Measurements from ENCODE around the gene ZNF708.
"Not testable (repeated sequence)": the region's sequence is repeated elsewhere in the genome, so short reads cannot be mapped to it uniquely, and the experiment has no call there.

Gene ZNF708

DNA sequence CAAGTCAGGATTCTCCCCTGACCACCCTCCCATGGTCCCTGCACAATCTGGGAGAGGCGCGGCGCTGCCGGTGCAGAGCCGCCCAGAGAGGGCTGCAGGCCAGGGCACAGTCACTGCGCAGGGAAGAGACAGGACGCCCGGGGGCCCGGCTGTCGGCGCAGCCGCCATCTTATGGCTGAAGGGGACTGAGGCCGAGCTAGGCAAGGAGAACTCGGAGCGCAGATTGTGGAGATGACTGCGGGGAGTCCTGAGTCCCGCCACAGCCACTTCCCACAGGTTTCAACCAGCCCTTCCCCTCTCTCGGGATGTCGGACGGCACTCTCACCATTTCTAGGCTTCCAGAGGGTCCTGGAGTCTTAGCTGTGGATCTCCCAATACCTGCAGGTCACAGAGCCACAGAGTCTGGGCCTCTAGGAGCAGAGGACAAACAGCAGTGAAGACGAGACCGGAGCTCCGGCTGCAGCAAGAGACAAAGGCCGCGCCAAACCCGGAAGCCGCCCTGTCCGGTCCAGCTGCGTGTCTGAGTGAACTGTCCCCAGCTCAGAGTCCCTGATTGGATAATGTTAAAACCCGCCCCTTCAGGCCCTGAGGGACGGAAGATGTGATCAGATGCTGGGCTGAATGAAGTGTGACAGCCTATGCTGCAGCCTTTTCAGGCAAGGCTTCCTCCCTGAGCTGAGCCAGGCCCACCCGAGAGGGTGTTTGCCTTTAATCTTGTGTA, at the start of gene ZNF708:
Gene ZNF708, minus strand, starts transcription at position 526 of the 721 bp plus-strand sequence. Its CDS starts 198 bp downstream, at position 328.
- DNase-seq: peak; percentile 93

DNA sequence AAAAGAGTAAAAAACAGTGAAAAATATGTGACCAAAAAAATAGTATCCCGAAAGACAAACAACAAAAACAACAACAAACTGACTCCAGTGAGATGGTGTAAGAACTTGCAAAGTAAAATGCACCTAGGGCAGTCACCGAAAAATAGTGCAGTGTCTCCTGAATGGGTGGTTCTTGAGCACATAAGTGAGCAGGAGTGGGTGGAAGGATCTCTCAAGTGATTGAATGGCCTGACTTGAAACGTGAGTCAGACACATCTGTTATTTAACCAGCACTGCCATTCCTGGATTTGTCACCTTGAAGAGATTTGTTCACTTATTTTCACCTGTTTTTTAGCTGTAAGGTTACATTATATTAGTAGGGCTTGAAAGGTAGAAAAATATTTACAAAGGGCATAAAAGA, 33.1 kb upstream of the ZNF708 start:
- DNase-seq: no peak

DNA sequence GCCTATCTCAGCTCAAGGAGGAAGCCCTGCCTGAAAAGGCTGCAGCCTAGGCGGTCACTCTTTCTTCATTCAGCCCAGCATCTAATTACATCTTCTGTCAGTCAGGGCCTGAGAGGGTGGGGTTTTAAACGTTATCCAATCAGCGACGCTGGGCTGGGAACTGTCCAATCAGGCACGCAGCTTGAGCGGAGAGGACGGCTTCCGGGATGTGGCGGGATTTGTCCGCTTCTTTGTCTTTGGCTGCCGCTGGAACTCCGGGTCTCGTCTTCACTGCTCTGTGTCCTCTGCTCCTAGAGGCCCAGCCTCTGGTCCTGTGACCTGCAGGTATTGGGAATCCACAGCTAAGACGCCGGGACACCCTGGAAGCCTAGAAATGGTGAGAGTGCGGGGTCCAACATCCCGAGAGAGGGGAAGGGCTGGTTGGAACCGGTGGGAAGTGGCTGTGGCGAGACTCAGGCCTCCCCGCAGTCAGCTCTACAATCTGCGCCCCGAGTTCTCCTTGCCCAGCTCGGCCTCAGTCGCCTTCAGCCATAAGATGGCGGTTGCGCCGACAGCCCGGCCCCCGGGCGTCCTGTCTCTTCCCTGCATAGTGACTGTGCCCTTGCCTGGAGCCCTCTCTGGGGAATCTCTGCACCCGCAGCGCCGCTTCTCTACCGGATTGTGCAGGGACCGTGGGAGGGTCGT, 29.7 kb upstream of the ZNF708 start, which contains the start of gene ZNF738:
Gene ZNF738, plus strand, starts transcription at position 233 of the 684 bp plus-strand sequence. Its CDS starts 141 bp downstream, at position 374.
- DNase-seq: peak; percentile 93

DNA sequence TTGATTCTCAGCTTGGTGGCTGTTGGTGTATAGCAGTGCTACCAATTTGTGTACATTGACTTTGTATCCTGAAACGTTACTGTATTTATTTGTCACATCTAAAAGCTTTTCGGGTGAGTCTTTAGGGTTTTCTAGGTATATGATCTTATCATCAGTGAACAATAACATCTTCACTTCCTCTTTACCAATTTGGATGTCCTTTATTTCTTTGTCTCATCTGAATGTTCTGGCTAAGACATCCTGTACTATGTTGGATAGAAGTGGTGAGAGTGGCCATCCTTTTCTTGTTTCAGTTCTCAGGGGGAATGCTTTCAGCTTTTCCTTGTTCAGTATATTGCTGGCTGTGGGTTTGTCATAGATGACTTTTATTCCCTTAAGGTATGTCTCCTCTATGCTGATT, 23.6 kb upstream of the ZNF708 start:
- no peak for DNase-seq

DNA sequence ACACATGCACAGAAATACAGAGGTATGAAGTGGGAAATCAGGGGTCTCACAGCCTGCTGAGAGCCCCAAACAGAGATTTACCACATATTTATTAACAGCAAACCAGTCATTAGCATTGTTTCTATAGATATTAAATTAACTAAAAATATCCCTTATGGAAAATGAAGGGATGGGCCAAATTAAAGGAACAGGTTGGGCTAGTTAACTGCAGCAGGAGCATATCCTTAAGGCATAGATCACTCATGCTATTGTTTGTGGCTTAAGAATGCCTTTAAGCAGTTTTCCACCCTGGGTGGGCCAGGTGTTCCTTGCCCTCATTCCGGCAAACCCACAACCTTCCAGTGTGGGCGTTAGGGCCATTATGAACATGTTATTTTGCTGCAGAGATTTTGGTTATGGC, 15.6 kb upstream of the ZNF708 start:
- not testable (repeated sequence) for DNase-seq

DNA sequence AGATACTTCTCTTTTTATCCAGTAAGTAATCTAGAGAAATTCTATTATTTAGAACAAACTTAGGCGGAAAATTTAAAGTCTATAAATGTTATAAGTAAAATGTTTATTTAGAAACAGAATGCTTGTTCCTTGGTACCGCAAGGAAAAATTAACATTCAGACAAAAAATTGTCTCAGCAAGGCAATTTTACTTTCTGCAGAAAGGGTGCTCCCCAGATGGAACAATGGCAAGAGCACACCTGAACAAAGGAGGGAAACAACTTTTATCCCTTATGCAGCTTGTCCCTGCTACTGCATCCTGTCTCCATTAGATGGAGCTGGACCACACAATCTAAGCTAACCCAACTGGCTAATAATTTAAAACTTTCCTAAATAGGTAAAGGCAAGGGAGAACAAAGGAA, 6.5 kb upstream of the ZNF708 start:
- DNase-seq: no peak

DNA sequence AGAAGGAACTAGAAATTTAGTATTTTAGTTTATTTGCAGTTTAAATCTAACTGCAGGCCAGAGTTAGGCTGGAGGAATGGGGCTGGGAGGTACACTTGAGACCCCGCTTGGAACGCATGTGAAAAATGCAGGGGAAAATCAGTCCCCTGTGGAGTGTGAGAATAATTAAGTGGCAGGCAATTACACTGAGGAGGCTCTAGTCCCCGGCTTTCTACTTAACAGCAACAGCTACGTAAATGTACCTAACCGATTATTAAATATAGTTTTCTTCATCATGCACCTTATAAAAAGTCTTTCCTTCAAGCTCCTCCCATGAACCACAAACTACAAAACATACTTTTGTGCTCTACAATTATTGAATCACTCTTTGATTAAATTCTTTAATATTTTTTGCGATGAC, 804 bp downstream of the ZNF708 start:
- no peak for DNase-seq

DNA sequence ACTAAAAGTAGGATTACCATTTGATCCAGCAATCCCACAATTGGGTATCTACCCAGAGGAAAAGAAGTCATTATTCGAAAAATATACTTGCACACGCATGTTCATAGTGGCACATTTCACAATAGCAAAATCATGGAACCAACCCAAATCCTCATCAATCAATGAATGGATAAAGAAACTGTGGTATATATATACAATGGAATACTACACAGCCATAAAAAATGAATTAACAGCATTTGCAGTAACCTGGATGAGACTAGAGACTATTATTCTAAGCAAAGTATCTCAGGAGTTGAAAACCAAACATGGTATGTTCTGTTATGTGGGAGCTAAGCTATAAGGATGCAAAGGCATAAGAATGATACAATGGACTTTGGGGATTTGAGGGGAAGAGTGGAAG, 3.0 kb downstream of the ZNF708 start:
- DNase-seq: no peak

DNA sequence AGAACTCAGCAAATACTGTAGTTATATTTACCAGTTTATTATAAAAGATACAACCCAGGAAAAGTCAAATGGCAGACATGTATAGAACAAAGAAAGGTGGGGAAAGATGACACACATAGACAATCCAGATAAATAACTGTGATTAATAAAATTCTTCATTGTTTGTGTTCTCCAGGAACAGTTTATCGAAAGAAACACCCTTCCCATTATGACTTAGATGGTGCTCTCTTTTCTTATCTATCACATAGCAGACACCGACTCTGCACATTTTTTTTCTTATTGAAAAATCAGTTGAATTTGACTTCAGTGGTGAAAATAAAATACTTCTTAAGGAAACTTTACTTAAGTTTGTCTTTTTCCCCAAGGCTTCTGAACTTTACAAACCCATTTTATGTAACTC, 6.2 kb downstream of the ZNF708 start:
- DNase-seq: no peak

DNA sequence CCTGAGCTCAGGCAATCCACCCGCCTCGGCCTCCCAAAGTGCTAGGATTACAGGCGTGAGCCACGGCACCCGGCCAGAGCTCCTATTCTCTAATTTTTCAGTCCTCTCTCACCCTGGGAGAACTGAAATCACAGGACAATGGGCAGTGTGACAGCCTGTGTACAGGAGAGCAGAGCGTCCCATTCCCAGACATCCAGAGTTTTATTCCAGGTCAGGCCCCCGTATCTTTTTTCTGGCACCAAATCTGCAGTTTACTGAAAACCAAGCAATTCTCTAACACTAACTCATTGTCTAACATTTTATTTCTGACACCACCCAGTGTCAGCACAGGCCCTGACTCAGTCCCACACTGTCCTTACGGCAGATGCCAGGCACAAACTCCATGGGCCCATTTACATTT, 6.7 kb downstream of the ZNF708 start:
- no peak for DNase-seq

DNA sequence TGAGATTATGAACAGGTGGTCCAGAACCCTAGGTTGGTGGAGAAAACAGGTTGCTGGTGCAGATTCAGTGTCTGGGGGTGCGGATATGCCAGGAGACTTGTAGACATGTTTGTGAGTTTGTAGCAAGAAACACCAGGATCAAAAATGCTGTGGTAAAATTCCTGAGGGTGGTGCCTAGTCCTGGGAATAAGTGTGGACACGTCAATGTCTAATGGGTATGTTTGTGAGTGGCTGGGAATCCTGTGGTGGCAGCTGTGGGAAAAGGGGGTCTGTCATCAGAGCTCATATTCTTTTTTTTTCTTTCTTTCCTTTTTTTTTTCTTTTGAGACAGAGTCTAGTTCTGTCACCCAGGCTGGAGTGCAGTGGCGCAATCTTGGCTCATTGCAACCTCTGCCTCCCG, 7.2 kb downstream of the ZNF708 start:
- no peak for DNase-seq

DNA sequence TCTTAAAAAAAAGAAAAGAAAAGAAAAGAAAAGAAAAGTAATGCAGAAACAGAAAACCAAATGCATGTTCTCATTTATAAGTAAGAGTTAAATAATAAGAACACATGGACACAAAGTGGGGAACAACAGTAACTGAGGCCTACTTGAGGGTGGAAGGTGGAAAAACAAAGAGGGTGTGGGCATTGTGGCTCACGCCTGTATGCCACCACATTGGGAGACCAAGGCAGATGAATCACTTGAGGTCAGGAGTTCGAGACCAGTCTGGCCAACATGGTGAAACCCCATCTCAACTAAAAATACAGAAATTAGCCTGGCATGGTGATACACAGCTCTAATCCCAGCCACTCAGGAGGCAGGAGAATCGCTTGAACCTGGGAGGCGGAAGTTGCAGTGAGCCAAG, 8.1 kb downstream of the ZNF708 start:
- no peak for DNase-seq

DNA sequence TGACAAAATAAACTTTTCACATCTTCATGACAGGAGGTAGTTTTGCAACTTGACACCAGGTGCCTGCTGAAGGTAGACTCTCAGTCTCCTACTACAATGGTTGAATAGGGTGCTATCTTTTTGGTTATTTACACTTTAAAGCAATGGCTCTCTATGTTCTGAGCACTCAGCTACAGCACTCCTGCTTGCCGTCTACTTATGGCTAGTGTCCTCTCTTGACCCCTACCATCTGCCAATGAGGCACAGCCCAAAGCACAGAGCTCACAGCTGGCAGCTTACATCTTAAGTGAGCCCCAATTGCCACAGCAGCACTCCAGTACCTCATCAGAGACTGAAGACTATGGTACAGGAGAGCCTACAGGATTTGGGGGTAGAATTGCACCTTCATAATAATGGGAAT, 11.4 kb downstream of the ZNF708 start:
- DNase-seq: no peak

DNA sequence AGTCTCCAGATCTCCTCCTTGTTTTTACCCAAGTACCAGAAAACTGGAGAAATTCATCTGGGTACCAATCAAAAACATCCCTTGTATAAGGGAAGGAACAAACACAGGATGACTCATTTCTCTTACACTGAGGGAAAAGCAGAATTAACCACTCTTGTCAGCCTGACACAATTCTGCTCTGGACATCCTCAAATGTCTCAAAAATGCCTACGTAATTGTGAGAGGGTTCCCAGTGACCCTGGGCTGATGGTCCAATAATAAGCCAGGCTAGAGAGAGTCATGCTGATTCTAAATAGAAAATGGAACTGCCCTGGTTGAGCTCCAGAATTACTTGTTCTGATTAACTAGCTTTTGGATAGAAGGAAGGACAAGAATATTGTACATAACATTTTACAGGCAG, 14.5 kb downstream of the ZNF708 start:
- DNase-seq: no peak

DNA sequence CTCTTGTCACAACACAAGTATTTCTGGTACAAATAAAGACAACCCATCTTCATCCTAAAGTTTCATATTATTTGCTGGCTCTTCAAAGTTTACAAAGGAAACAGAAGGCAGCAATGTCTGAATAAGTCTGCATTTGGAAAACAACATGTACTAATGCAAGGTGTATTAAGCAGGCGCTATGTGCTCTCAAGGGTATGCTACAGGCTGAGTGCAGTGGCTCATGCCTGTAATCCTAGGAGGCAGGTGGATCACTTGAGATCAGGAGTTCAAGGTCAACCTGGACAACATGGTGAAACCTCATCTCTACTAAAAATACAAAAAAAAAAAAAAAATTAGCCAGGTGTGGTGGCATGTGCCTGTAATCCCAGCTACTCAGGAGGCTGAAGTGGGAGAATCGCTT, 16.4 kb downstream of the ZNF708 start:
- DNase-seq: not testable (repeated sequence)

DNA sequence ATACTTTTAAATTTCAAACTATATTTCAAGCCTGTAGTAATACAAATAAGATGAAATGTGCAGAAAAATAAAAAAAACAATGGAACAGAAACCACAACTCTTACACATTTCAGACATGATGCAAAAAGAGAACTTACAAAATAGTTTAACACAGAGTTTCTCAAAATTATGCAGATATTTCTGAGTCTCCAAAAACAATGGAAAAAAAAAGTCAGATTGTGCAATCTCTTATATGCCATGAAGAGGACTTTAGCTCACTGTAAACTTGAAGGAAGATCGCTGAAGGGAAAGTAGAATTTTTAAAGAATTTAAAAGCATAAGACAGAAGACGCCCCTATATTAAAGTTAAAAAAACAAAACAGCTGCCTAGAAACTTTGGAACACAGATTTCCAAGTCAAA, 20.4 kb downstream of the ZNF708 start:
- DNase-seq: no peak

DNA sequence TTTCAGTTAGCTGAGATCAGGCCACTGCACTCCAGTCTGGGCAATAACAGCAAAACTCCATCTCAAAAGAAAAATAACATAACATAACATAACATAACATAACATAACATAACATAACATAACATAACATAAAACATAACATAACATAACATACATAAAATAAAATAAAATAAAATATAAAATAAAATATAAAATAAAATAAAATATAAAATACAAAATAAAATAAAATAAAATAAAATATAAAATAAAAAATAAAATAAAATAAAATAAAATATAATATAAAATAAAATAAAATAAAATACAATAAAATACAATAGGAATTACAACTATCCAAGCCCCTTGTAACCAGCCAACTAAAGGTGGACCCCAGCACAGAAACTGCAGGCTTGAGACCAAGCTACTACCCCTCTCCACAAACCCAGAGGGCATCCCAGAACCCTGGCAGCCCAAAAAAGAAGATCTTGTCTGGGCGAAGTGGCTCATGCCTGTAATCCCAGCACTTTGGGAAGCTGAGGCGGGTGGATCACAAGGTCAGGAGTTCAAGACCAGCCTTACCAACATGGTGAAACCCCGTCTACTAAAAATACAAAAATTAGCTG, 22.2 kb downstream of the ZNF708 start:
- not testable (repeated sequence) for DNase-seq

DNA sequence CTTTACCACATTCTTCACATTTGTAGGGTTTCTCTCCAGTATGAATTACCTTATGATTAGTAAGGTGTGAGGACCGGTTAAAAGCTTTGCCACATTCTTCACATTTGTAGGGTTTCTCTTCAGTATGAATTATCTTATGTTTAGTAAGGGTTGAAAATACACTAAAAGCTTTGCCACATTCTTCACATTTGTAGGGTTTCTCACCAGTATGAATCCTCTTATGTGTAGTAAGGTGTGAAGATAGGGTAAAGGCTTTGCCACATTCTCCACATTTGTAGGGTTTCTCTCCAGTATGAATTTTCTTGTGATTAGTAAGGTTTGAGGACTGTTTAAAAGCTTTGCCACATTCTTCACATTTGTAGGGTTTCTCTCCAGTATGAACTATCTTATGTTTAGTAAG, 35.4 kb downstream of the ZNF708 start:
- not testable (repeated sequence) for DNase-seq

DNA sequence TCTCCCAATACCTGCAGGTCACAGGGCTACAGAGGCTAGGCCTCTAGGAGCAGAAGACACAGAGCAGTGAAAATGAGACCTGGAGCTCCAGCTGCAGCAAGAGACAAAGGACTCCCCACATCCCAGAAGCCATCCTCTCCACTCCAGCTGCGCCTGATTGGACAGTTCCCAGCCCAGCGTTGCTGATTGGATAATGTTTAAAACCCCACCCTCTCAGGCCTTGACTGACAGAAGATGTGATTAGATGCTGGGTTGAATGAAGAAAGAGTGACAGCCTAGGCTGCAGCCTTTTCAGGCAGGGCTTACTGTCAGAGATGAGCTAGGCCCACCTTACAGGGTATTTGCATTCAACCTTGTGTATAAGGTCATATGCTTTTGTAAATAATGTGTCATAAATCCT, 59.4 kb downstream of the ZNF708 start:
- no peak for DNase-seq

DNA sequence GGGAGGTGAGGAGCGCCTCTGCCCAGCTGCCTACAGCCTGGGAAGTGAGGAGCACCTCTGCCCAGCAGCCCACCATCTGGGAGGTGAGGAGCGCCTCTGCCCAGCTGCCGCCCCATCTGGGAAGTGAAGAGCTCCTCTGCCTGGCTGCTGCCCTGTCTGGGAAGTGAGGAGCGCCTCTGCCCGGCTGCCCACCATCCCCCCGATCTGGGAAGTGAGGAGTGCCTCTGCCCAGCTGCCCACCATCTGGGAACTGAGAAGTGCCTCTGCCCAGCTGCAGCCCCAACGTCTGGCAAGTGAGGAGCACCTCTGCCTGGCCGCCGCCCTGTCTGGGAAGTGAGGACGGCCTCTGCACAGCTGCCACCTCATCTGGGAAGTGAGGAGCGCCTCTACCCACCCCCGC, 64.3 kb downstream of the ZNF708 start:
- no peak for DNase-seq

DNA sequence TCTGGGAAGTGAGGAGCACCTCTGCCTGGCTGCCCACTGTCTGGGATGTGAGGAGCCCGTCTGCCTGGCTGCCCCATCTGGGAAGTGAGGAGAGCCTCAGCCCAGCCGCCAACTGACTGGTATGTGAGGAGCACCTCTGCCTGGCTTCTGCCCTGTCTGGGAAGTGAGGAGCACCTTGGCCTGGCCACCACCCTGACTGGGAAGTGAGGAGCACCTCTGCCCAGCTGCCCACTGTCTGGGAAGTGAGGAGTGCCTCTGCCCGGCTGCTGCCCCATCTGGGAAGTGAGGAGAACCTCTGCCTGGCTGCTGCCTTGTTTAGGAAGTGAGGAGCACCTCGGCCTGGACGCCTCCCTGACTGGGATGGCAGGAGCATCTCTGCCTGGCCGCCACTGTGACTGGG, 64.8 kb downstream of the ZNF708 start:
- no peak for DNase-seq

DNA sequence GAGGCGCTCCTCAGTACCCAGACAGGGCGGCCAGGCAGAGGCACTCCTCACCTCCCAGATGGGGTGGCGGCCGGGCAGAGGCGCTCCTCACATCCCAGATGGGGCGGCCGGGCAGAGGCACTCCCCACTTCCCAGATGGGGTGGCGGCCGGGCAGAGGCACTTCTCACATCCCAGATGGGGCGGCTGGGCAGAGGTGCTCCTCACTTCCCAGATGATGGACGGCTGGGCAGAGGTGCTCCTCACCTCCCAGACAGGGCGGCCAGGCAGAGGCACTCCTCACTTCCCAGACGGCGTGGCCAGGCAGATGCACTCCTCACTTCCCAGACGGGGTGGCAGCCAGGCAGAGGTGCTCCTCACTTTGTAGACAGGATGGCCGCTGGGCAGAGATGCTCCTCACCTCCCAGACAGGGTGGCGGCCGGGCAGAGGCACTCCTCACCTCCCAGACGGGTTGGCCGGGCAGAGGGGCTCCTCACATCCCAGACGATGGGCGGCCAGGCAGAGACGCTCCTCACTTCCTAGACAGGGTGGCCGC, 68.3 kb downstream of the ZNF708 start:
- DNase-seq: not testable (repeated sequence)

DNA sequence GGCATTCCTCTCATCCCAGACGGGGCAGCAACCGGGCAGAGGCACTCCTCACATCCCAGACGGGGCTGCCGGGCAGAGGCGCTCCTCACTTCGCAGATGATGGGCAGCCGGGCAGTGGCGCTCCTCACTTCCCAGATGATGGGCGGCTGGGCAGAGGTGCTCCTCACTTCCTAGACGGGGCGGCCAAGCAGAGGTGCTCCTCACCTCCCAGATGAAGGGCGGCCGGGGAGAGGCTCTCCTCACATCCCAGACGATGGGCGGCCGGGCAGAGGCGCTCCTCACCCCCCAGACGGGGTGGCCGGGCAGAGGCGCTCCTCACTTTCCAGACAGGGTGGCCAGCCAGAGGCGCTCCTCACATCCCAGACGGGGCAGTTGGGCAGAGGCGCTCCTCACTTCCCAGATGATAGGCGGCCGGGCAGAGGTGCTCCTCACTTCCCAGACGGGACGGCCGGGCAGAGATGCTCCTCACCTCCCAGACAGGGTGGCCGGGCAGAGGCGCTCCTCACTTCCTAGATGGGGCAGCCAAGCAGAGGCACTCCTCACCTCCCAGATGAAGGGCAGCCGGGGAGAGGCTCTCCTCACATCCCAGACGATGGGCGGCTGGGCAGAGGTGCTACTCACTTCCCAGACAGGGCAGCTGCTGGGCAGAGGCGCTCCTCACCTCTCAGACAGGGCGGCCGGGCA, 68.9 kb downstream of the ZNF708 start:
- no peak for DNase-seq

Data from DMS153 (cell line).